ENCODE results near the gene E2F3.

DNA sequence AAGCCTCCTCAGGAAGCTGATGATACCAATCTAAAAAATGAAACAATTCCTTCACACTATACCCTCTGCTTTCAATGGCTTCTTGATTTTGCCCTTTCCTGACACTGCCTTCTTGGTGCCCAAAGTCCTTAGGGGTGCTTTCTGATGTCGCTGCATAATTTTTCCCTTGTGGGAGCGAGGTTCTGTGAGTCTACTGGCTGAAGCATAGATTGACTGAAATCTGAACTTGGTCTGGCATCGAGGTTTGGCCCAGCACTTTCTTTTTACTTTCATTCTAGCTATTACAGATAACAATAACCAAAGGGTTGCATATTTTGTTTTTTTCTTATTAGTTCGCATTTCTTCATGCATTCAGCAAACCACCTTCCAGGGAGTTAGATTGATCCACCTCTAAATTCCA, 65.8 kb downstream of the E2F3 start:
- no peak for TF ChIP-seq EZH2 (IDR thresholded peaks at IDR 0.05; ENCODE audit: borderline replicate concordance, low read depth, low read length, severe bottlenecking)
- TF ChIP-seq, protein P1, sequence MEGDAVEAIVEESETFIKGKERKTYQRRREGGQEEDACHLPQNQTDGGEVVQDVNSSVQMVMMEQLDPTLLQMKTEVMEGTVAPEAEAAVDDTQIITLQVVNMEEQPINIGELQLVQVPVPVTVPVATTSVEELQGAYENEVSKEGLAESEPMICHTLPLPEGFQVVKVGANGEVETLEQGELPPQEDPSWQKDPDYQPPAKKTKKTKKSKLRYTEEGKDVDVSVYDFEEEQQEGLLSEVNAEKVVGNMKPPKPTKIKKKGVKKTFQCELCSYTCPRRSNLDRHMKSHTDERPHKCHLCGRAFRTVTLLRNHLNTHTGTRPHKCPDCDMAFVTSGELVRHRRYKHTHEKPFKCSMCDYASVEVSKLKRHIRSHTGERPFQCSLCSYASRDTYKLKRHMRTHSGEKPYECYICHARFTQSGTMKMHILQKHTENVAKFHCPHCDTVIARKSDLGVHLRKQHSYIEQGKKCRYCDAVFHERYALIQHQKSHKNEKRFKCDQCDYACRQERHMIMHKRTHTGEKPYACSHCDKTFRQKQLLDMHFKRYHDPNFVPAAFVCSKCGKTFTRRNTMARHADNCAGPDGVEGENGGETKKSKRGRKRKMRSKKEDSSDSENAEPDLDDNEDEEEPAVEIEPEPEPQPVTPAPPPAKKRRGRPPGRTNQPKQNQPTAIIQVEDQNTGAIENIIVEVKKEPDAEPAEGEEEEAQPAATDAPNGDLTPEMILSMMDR (IDR thresholded peaks at IDR 0.05; ENCODE audit: borderline replicate concordance, extremely low read depth, low read length, poor library complexity, severe bottlenecking): no peak

All from DND-41 (cell line).